HG02588 (cell line): Measurements from ENCODE around the gene HOXA11.

Source experiments
- ATAC-seq: cut with Tn5 transposase; IDR thresholded peaks from one replicate; pipeline ENCODE4 v1.9.1; 2021; ENCODE audit warnings: mild to moderate bottlenecking, moderate library complexity; ENCODE audit not compliant: unreplicated experiment

HOXA11 gene

GRCh38 chr7:27182285-27182841 lies 2.7 kb downstream of the HOXA11 start:
- ATAC-seq, result no peak

- no peak for ATAC-seq
These were observed 3.2 kb downstream of the HOXA11 start for GRCh38 chr7:27181795-27182275.

- no peak for ATAC-seq
These were observed 4.3 kb downstream of the HOXA11 start for GRCh38 chr7:27180431-27181420.

GRCh38 chr7:27179503-27180430 lies 5.3 kb downstream of the HOXA11 start:
- ATAC-seq, result no peak

- no peak for ATAC-seq
These were observed 6.0 kb downstream of the HOXA11 start for GRCh38 chr7:27179030-27179429.

GRCh38 chr7:27178366-27178765 lies 6.7 kb downstream of the HOXA11 start:
- ATAC-seq, result no peak

GRCh38 chr7:27177795-27178320 lies 7.2 kb downstream of the HOXA11 start:
- ATAC-seq, result no peak

GRCh38 chr7:27176962-27177794 lies 7.9 kb downstream of the HOXA11 start:
- ATAC-seq, result no peak

GRCh38 chr7:27176524-27176845 lies 8.5 kb downstream of the HOXA11 start:
- ATAC-seq, result no peak

GRCh38 chr7:27175626-27176523 lies 9.2 kb downstream of the HOXA11 start:
- no peak for ATAC-seq

- no peak for ATAC-seq
These were observed 10.0 kb downstream of the HOXA11 start for GRCh38 chr7:27174874-27175625.

- ATAC-seq, result no peak
These were observed 10.8 kb downstream of the HOXA11 start, which contains the start of gene HOXA10 for GRCh38 chr7:27173956-27174873. HOXA10 (minus strand) TSS chr7:27174320; CDS start chr7:27174306, 14 bp downstream.

GRCh38 chr7:27173511-27173955 lies 11.5 kb downstream of the HOXA11 start:
- peak; percentile 51 for ATAC-seq

- no peak for ATAC-seq
These were observed 12.1 kb downstream of the HOXA11 start for GRCh38 chr7:27172823-27173510.

- ATAC-seq, result no peak
These were observed 12.7 kb downstream of the HOXA11 start for GRCh38 chr7:27172315-27172774.

- no peak for ATAC-seq
These were observed 13.3 kb downstream of the HOXA11 start for GRCh38 chr7:27171637-27172314.
